Smooth muscle cell (in vitro differentiated cells): Measurements from ENCODE around the gene TECPR2. TPM values are rescaled to one million over a fixed set of nuclear protein-coding genes. Genes with fewer than 3 reads are reported as not detected.

Source experiments
- DNase-seq: peaks from one replicate; lab custom pipeline; 2025; ENCODE audit not compliant: unreplicated experiment; lab: John Stamatoyannopoulos, UW
- H2AFZ ChIP-seq: fragments of 200-600 bp; sonication (generic); 2 replicates; pipeline ENCODE4 v1.6.0; 2016; ENCODE audit warnings: antibody characterized with exemption, low read depth, mild to moderate bottlenecking
- H3F3A ChIP-seq: fragments of 200-600 bp; sonication (generic); 2 replicates; pipeline ENCODE4 v1.6.0; 2017; ENCODE audit warnings: antibody characterized with exemption, low read depth
- H3K27ac ChIP-seq: fragments of 200-600 bp; sonication (generic); 2 replicates; pipeline ENCODE4 v1.5.1; 2016; ENCODE audit warnings: low read depth, mild to moderate bottlenecking
- H3K27me3 ChIP-seq: fragments of 200-600 bp; sonication (generic); 2 replicates; pipeline ENCODE4 v1.6.1; 2016; ENCODE audit warnings: low read depth, mild to moderate bottlenecking
- H3K36me3 ChIP-seq: fragments of 200-600 bp; sonication (generic); 2 replicates; pipeline ENCODE4 v1.5.1; 2016; ENCODE audit warnings: low read depth
- H3K4me1 ChIP-seq: fragments of 200-600 bp; sonication (generic); 2 replicates; pipeline ENCODE4 v1.5.1; 2016; ENCODE audit warnings: low read depth
- H3K4me2 ChIP-seq: fragments of 200-600 bp; sonication (generic); 2 replicates; pipeline ENCODE4 v1.6.0; 2016; ENCODE audit warnings: mild to moderate bottlenecking
- H3K4me3 ChIP-seq: fragments of 200-600 bp; sonication (generic); 2 replicates; pipeline ENCODE4 v1.5.1; 2016; ENCODE audit warnings: mild to moderate bottlenecking
- H3K79me2 ChIP-seq: fragments of 200-600 bp; sonication (generic); 2 replicates; pipeline ENCODE4 v1.6.0; 2016; ENCODE audit warnings: low read depth, mild to moderate bottlenecking
- H3K9ac ChIP-seq: fragments of 200-600 bp; sonication (generic); 2 replicates; pipeline ENCODE4 v1.6.0; 2016; ENCODE audit warnings: low read depth
- H3K9me3 ChIP-seq: fragments of 200-600 bp; sonication (generic); replicated peaks from 2 replicates; pipeline ENCODE4 v1.5.1; 2016; ENCODE audit warnings: low read depth
- H4K20me1 ChIP-seq: fragments of 200-600 bp; sonication (generic); 2 replicates; pipeline ENCODE4 v1.6.0; 2016; ENCODE audit warnings: low read depth
- WGBS: methylation state at CpG from one replicate; pipeline ENCODE4 v1.1.7; 2016; ENCODE audit warnings: low lambda C conversion rate; 5-methylcytosine and 5-hydroxymethylcytosine counted together
- polyA plus RNA-seq: library from polyadenylated mRNA; unstranded; fragments of >200 nt; fragmentation: Nextera tagmentation; extraction: Ambion mirVana; gene quantifications from 2 replicates; pipeline ENCODE4 v1.2.1, GENCODE V29; 2016
- total RNA-seq: library from RNA; depleted of rRNA; stranded (reverse); fragments of >200 nt; gene quantifications from 2 replicates; pipeline ENCODE4 v1.2.3, GENCODE V29; 2014
- TF ChIP-seq, protein P1 (sequence below): fragments of 200-600 bp; sonication (generic); IDR thresholded peaks from 2 replicates; pipeline ENCODE4 v1.5.1; 2017; ENCODE audit warnings: borderline replicate concordance, mild to moderate bottlenecking, antibody characterized with exemption; ENCODE audit not compliant: insufficient read depth, poor library complexity, severe bottlenecking

Gene TECPR2
- total and polyA plus RNA-seq, 2 experiments from 2014 or later: 11.0 to 12.2 TPM

DNA sequence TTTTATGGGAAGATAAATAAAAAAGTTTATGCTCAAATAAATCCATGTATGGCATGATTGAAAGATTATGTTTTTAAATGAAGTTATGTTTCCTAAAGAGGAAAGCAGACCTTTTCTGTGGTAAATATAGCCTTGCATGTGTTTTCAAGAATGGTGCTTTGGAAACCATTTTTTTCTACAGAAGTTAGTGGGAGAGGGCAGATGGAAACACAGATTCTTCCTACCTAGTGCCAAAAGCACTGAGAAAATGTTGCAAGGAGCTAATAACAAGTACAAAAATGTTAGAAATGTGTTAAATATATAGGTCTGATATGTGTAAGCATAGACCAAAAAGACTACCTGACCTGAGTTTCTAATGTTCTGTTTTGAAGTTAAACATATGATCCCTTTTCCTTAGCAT lies 24.3 kb downstream of the TECPR2 start:
- no peaks in the 10 kb centered on the region for H3K27me3 ChIP-seq
- H3K4me3 ChIP-seq: no peak overlapping the region
- no peak overlapping the region for H3K27ac ChIP-seq
- TF ChIP-seq, protein P1, sequence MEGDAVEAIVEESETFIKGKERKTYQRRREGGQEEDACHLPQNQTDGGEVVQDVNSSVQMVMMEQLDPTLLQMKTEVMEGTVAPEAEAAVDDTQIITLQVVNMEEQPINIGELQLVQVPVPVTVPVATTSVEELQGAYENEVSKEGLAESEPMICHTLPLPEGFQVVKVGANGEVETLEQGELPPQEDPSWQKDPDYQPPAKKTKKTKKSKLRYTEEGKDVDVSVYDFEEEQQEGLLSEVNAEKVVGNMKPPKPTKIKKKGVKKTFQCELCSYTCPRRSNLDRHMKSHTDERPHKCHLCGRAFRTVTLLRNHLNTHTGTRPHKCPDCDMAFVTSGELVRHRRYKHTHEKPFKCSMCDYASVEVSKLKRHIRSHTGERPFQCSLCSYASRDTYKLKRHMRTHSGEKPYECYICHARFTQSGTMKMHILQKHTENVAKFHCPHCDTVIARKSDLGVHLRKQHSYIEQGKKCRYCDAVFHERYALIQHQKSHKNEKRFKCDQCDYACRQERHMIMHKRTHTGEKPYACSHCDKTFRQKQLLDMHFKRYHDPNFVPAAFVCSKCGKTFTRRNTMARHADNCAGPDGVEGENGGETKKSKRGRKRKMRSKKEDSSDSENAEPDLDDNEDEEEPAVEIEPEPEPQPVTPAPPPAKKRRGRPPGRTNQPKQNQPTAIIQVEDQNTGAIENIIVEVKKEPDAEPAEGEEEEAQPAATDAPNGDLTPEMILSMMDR: no peak
- no peaks in the 10 kb centered on the region for H3K9me3 ChIP-seq
- H3F3A ChIP-seq: peaks cover 8% of the 10 kb centered on the region
- no peak overlapping the region for H3K4me2 ChIP-seq
- H3K4me1 ChIP-seq: peaks cover 7% of the 10 kb centered on the region
- H3K79me2 ChIP-seq: no peaks in the 10 kb centered on the region
- H3K36me3 ChIP-seq: no peaks in the 10 kb centered on the region
- no peak overlapping the region for H3K9ac ChIP-seq
- no peak for DNase-seq
- H2AFZ ChIP-seq: no peak overlapping the region
- H4K20me1 ChIP-seq: peaks cover 2% of the 10 kb centered on the region

DNA sequence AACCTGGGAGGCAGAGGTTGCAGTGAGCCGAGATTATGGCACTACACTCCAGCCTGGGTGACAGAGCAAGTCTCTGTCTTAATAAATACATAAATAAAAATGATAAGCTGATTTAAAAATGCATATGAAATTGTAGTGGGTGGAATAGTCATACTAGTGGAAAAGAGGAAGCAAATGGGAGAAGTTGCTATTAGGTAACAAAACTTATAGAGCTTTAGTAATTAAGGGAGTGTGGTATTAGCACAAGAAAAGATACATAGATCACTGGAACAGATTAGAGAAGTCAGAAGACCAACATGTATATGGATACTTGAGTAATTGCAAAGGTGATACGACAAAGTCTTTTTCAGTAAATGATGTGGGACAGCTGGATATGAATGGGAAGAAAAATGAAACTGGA lies 26.5 kb downstream of the TECPR2 start:
- H3K4me2 ChIP-seq: no peak overlapping the region
- H4K20me1 ChIP-seq: peaks cover 2% of the 10 kb centered on the region
- no peaks in the 10 kb centered on the region for H3K36me3 ChIP-seq
- H2AFZ ChIP-seq: no peak overlapping the region
- no peaks in the 10 kb centered on the region for H3K27me3 ChIP-seq
- H3K27ac ChIP-seq: no peak overlapping the region
- H3K79me2 ChIP-seq: no peaks in the 10 kb centered on the region
- H3K4me3 ChIP-seq: no peak overlapping the region
- no peak overlapping the region for H3K9ac ChIP-seq
- DNase-seq: no peak
- no peaks in the 10 kb centered on the region for H3K9me3 ChIP-seq
- H3K4me1 ChIP-seq: peaks cover 7% of the 10 kb centered on the region
- TF ChIP-seq, protein P1: no peak
- WGBS: 93% methylated on average over 2 of the region's 2 CpGs
- peaks cover 8% of the 10 kb centered on the region for H3F3A ChIP-seq

DNA sequence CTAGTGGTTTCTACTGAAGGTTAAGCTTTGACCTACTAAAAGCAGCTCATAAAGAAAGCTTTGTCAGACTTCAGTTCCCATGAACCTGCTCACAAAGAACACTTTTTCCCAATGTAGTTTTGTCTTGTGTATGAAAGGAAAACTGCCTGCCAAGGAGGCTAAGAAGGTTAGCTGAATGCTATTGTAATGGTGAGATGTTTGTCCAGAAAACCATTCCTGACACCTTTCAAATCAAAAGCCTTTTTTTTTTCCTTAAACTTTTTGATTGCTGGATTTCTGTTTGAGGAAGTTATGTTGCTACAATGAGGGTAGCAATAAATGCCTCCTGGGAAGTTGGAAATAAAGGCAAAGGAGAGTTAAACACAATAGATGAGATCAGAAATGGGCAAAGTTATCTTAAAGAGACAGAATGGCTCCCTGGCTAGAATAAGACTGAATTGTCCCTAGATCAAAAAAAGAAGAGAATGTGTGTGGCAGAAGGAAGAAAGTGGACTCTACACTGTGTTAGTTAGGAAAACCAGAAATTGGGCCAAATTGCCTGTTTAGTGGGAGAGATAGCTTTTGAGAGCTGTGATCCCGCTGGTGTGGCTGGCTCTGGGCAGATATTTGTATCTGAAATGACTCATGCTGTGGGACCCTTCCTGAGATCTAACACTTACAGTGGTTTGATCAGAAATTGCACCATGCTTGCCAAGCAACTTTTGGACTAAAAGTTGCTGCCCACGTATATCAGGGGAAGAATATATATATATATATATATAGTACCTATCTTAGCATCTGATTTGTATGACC lies 27.5 kb downstream of the TECPR2 start:
- Histone ChIP-seq H3K4me1 (peaks cover 7% of the 10 kb centered on the region), H3K4me2 (no peak overlapping the region), H2AFZ (no peak overlapping the region), H3K9me3 (no peaks in the 10 kb centered on the region), H3K27me3 (no peaks in the 10 kb centered on the region), H3K27ac (no peak overlapping the region), H3K9ac (no peak overlapping the region), H3F3A (peaks cover 8% of the 10 kb centered on the region), H3K36me3 (no peaks in the 10 kb centered on the region), H3K79me2 (no peaks in the 10 kb centered on the region), H3K4me3 (no peak overlapping the region), H4K20me1 (peaks cover 2% of the 10 kb centered on the region)
- DNase-seq: no peak
- 72% methylated on average over 2 of the region's 2 CpGs for WGBS
- TF ChIP-seq, protein P1: no peak

DNA sequence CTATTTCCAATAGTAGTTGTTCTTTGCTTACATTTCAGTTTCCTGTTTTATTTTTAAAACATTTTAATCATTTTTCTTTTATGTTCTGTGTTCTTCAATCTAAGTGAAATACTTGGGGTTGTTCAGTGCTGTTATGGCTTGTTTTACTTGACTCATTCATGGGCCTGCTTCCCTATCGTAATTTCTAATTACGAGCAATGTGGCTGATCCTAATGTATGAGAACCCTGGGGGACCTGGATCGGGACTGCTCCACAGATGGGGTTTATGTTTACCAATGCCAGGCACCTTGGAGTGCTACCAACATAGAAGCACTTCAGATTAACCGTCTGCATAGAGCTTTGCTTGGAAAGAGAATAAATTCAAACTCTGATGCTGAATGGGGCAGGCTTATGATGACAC lies 29.8 kb downstream of the TECPR2 start:
- TF ChIP-seq, protein P1: no peak
- DNase-seq: no peak
- peaks cover 2% of the 10 kb centered on the region for H4K20me1 ChIP-seq
- H3K36me3 ChIP-seq: no peaks in the 10 kb centered on the region
- no peaks in the 10 kb centered on the region for H3K79me2 ChIP-seq
- H3F3A ChIP-seq: peaks cover 8% of the 10 kb centered on the region
- H3K9me3 ChIP-seq: no peaks in the 10 kb centered on the region
- H2AFZ ChIP-seq: no peak overlapping the region
- no peak overlapping the region for H3K4me3 ChIP-seq
- no peak overlapping the region for H3K9ac ChIP-seq
- no peaks in the 10 kb centered on the region for H3K27me3 ChIP-seq
- H3K4me2 ChIP-seq: no peak overlapping the region
- 93% methylated on average over 4 of the region's 4 CpGs for WGBS
- H3K27ac ChIP-seq: no peak overlapping the region
- peaks cover 7% of the 10 kb centered on the region for H3K4me1 ChIP-seq
